Measurements from ENCODE around the gene INO80D.
"Not testable (repeated sequence)": the region's sequence is repeated elsewhere in the genome, so short reads cannot be mapped to it uniquely, and the experiment has no call there.

INO80D gene, protein sequence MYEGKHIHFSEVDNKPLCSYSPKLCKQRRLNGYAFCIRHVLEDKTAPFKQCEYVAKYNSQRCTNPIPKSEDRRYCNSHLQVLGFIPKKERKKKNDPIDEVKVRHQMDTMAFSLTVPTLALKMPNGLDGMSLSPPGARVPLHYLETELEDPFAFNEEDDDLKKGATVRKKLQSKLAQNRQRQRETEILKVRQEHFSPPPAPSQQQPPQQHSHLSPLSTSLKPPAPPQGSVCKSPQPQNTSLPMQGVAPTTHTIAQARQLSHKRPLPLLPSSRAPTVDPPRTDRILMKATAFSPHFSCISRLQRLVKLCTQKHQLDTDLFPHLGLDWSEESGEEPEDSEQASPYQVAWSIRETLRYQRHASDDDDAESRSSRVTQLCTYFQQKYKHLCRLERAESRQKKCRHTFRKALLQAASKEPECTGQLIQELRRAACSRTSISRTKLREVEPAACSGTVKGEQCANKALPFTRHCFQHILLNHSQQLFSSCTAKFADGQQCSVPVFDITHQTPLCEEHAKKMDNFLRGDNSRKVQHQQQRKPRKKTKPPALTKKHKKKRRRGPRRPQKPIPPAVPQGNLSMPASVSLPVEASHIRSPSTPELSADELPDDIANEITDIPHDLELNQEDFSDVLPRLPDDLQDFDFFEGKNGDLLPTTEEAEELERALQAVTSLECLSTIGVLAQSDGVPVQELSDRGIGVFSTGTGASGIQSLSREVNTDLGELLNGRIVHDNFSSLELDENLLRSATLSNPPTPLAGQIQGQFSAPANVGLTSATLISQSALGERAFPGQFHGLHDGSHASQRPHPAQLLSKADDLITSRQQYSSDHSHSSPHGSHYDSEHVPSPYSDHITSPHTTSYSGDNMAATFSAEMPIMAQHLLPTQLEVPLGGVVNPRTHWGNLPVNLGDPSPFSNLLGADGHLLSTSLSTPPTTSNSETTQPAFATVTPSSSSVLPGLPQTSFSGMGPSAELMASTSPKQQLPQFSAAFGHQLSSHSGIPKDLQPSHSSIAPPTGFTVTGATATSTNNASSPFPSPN

DNA sequence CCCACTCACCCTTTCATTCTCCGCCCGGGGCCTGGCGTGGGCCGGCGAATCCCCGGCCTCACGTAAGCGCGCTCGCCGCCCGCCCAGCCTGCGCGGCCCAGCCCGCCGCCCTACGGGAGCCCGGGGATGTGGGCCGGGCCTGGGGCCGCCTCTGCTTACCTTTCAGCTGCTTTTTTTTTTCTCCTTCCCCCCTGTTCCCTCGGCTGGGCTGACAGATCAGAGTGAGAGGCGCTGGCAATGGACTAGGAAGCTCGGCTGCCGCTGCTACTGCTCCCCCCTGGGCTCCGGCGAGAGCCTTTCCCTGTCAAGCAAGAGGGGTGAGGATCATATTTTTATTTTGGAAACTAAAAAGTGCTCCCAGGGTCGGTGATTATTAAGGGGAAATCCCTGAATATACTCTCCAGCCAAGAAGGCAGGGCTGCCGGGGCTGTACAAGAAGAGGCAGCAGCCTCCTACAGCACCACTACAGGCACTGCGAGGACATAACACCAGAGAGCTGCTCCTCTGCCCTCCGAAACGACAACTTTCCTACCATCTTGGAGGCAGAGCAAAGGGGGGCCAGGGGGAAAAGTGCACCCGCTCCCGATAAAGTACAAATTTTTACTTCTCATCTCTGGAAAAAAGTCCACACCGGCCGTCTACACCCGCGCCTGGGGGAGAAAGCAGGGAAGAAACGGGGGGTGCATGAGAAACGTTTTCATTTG is at the start of gene INO80D:
INO80D (minus strand) TSS at position 433 of the 704 bp plus-strand sequence. CDS start 23,158 bp downstream, outside the sequence.
- peak; percentile 72 for DNase-seq

DNA sequence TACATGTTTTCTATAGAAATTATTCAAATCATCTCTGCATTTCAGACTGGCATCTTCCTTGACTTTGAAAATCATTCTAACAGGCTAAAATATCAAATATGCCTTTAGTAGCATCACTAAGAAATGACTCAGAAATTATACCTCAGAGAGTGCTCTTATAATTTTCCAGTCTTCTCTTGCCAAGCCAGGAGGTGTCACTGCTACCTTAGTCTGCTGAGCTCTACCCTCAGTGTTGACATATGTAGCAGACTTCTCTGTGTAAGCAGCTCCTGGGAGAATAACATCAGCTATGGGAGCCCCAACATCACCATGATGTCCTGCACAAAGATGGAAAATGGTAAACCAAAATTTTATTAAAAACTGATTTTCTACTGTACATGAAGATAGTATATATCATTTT is 41.7 kb upstream of the INO80D start:
- DNase-seq, result no peak

DNA sequence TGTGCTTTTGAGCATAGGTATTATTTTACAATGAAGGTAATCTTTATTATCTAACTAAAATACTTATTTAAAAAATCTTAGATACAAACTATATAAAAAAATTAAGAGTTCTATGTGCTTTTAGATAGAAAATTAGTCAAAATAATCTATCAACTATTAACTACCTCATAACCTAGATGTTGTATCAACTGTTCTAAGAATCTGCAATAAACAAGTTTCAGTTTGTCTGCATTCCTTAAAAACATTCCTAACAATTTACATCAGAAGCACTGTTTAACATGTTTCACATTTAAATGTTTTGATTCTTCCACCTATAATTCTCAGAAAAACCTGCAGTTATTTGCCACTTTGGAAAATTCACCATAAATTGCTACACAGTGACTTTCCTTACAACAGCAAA is 39.9 kb upstream of the INO80D start:
- no peak for DNase-seq

DNA sequence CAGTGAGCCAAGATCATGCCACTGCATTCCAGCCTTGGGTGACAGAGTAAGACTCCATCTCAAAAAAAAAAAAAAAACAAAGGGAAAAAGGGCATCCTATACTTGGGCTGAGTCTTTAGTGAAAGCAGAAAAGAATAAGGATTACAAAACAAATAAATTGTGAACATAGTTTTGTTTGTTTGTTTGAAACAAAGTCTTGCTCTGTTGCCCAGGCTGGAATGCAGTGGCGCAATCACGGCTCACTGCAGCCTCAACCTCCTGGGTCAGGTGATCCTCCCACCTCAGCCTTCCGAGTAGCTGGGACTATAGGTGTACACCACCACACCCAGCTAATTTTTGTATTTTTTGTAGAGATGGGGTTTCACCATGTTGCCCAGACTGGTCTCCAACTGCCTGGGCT is 36.6 kb upstream of the INO80D start:
- DNase-seq, result not testable (repeated sequence)

DNA sequence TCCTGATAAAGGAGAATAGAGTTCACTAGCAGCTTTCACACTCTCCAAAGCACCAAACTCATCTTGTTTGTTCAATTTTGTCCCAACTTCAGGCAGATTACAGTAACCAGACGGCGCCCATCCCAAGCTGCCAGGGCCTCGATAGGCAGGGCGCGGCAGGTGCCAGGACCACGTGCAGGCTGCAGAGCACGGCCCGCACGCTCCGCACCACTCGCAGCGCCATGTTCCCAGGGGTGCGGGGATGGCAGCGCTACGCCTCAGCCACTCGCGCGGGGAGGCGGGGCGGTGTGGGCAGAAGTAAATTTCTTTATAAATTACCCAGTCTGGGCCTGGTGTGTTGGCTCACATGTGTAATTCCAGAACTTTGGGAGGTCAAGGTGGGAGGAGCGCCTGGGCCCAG is 30.3 kb upstream of the INO80D start:
- no peak for DNase-seq

DNA sequence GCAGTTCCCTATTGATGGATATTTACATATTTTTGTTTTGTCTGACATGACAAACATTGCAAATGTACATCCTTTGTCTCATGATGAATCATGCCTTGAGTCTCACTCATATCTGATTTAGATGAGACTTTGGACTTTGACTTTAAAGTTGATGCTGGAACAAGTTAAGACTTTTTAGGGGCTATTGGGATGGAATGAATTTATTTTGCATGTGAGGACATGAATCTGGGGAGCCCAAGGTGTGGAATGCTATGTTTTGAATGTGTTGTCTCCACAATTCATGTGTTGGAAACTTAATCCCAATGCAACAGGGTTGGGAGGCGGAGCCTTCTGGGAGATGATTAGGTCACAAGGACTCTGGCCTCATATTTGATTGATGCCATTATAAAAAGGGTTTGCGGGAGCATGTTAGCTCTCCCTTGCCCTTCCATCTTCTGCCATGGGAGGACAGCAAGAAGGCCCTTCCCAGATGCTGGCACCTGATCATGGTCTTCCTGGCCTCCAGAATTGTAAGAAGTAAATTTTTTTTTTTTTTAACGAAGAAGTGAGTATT is 29.1 kb upstream of the INO80D start:
- no peak for DNase-seq

DNA sequence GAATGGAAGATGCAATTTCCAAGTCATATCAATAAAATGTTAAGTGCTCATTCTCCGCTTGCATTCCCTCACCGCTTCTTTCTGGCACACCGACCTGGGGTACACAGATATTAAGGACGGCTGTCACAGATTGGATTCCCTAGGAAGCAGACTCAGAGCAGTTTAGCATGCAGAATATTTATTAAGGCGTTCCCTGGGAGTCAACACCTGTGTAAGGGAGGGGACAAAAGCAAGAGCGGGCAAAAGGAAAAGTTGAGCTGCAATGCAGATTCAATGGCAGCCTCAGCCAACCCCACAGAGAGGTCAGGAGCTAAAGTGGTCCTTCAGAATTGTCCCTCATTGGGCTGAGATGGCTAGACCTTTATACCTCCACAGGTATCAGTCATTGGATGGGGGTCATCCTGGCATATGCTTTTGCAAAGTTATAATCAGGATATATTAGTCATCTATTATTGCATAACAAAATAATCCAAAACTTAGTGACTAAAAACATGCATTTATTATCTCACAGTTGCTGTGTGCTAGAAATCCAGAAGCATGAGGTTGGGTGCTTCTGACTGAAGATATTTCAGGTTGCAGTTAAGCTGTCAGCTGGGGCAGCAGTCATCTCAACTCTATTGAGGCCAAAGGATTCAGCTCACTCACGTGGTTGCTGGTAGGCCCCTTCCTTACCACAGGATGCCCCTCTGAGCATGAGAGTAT is 27.0 kb upstream of the INO80D start:
- DNase-seq, result no peak

DNA sequence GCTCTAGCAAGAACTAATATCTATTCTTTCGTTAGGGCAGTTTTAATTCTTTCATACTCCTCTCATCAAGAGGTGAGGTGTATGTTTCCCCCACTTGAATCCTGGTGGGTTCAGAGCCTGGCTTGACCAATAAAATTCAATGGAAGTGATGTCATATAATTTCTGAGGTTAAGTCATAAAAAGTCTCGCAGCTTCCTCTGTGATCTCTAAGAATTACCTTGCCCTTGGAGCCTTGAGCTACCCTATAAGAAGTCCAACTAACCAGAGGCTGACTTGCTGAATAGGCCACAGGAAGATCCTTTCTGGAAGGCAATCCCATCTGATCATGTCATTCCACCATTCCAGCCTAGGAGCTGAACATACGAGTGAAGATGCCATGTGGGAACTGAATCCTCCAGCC is 26.1 kb upstream of the INO80D start:
- DNase-seq, result no peak

DNA sequence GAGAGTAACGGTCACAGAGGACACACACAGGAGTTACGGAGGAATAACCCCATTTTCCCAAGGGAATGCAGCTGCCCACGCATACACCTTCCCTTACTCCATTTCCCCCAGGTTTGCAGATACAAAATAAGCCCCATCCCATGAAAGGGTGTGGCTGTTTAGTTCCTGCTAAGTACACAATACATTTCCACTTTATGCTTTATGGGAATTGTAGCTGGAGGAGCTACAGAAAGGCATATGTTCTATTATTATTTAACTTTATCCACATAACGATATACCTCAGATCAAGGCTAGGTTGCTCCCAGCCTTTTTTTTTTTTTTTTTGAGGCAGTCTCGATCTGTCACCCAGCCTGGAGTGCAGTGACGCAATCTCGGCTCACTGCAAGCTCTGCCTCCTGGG is 22.7 kb upstream of the INO80D start:
- no peak for DNase-seq

DNA sequence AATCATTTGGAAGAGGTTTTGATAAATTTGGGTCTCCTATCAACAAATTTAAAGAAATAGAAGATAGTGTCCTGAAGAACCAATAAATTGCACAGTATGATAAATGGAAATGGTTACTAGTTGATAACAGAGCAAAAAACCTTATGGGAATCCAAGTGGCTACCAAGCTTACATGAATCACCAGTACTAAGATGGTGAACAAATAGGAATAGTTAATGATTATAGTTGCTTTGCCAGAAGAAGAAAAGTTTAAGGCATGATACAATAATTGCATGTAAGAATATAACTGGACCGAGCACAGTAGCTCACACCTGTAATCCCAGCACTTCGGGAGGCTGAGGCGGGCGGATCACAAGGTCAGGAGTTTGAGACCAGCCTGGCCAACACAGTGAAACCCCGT is 19.6 kb upstream of the INO80D start:
- no peak for DNase-seq

DNA sequence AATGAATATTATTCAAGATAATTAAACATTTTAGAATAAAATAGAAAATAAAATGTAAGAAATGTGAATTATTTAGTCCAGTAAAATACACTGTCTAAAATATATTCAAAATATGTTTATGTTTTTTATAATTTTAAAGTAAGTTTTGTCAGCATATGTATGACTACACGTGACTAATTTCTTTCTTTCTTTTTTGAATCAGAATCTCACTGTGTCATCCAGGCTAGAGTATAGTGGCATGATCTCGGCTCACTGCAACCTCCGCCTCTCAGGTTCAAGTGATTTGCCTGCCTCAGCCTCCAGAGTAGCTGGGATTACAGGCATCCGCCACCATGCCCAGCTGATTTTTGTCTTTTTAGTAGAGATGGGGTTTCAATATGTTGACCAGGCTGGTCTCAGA is 19.1 kb upstream of the INO80D start:
- no peak for DNase-seq

DNA sequence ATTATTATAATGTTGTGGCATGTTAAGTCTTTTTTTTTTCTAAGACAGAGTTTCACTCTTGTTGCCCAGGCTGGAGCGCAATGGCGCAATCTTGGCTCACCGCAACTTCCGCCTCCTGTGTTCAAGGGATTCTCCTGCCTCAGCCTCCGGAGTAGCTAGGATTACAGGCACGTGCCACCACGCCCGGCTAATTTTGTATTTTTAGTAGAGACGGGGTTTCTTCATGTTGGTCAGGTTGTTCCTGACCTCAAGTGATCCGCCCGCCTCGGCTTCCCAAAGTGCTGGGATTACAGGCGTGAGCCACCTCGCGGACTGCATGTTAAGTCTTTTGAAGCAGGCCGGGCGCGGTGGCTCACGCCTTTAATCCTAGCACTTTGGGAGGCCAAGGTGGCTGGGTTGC is 12.9 kb upstream of the INO80D start:
- not testable (repeated sequence) for DNase-seq

DNA sequence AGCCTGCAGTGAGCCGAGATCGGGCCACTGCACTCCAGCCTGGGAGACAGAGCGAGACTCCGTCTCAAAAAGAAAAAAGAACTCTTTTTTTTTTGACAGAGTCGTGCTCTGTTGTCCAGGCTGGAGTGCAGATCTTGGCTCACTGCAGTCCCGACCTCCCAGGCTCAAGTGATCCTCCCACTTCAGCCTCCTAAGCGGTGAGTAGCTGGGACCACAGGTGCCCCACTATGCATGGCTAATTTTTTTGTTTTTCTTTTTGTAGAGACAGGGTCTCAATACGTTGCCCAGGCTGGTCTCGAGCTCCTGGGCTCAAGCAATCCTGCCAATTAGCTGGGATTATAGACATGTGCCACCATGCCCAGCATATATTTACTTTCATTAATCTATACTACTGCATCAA is 12.5 kb upstream of the INO80D start:
- no peak for DNase-seq

DNA sequence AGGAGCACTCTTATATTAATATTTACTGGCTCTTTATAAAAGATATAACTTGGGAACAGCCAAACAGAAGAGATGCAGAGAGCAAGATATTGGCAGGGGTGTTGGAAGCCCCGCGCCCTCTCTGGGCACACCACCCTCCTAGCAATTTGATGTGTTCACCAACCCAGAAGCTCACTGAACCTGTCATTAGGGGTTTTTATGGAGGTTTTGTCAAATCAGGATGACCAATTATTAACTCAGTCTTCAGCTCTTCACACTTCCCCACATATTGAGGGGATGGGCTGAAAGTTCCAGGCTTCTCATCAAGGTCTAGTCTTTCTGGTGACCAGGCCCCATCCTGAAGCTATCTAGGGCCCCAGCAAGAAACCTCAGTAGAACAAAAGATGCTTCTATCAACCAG is 10.9 kb upstream of the INO80D start:
- DNase-seq, result no peak

DNA sequence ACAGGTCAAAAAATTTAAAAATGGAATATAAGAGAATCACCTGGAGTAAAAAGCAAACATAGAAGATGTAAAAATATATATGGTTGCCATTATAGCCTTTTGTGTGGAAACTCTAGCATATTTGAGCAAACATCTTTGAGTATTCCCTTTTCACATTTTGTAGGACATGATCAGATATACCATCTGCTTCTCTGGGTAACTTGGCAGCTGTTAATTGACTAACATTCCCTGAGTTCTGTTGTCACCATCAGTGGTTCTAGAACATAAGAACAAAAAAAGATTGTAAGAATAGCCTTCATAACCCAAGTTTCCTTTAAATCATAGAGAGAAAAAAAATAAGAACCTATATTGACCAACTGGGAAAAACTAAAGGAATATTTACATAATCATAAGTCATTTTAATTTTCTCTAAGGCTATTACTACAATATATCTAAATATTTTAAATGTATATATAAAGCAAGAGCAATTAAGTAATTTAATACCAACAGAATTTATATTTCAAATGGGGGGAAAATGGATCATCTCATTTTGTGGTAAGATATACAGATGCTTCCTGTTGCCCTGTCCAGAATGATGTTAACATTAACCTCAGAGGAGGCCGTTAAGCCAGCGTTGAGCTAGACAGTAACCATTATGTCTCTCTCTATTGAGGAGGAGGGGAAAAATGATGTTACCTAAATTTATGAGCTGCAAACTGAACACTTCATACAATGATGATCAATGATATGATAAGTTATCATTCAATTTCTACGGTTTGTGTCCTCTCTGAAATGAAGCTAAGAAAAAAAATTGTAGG is 9.8 kb upstream of the INO80D start:
- DNase-seq, result no peak

DNA sequence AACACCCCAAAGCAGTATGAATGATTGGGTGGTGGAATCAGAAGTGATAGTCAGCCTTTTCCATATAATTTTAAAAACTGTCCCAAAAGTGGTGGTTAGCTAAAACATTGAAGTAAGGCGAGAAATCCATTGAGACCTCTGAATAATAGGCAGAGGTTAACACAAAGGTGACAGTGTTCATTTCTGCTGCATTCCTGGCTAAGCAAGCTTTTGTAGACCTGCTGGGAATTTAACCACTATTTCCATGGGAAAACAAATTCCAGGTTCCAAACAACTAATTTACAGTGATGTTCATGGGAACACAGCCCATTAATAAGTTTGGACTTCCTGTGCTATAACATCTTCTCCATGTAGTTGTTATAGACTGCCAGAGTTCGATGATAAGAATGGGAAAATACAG is 6.3 kb upstream of the INO80D start:
- DNase-seq, result no peak

DNA sequence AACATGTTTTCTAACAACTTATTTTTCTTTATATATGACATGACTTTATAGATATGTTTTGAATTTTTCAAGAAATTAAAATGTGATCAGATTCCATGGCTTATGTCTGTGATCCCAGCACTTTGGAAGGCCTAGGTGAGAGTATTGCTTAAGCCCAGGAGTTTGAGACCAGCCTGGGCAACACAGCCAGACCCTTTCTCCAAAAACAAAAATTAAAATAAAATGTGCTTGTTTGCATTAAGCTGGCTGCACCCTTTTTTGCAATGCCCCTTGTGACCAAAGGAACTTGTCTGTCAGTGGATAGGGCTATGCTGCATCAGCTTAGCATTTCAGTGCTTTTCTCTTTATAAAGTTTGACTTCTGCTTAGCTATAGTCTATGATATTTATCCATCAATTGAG is 2.3 kb upstream of the INO80D start:
- DNase-seq, result no peak

DNA sequence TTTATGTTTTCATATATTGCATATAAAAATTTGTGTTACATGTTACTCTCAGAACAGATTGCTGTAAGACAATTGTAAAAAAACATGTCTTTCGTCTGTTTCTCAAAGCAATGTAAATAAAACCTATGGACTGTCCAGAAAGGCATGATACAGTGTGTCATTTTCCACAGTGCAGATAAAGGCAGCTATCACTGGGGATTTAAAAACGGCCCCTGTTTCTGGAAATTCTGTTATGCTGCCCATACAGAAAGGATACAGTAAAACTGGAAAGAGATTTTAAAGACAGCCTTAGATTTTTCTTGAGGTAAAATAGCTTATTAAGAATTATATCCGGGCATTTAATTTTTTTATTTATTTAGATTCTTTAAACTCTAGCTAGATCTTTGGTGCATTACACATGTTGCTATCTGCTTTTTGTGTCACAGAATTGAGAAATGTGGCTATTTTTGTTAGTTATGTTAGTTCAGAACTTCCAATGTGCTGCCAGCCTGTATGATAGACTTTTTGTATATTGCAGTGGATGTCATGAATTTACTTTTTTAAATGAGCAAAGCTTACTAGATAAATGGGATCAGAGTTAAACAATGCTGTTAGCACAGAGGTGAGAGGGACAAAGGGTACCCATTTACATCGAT is 859 bp upstream of the INO80D start:
- DNase-seq, result no peak

DNA sequence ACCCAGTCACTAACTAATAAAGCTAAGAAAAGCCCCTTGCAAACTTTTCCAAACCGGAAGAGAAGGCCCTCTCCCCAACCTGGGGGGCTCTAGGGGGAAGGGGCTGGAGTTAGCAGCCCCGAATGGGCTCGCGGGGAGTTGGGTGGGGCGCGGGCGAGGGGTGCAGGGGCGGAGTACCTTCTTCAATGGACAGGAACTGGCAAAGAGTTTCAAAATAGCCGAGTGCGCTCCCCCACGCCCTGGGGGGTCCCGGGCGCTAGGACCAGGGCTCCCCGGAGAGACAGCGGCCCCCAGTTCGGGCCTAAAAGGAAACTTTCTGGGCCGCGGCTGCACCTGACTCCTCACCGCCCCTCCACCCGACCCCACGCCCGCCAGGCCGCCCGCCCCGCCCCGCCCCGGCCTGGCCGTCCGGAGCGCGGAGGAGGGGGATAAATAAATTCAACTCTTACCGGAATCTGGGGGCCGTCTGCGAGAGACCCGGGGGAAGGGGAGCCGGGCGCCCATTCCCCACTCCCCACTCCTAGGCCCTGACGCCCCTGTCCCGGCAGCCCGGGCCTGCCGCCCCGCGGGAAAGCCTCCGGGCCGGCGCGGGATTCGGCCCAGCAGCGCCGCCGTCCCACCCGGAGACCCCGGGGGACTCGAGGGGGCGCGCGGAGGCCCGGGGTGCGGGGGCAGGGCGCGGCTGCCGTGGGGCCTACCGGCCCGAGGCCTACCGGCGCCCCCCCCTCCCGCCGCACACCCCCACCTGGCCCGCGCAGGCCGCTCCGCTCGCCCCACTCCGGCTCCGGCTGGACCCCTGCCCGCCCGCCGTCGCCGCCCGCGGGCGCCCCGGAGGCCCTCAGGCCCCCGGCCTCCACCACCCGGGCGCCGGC is 868 bp downstream of the INO80D start:
- peak; percentile 32 for DNase-seq

DNA sequence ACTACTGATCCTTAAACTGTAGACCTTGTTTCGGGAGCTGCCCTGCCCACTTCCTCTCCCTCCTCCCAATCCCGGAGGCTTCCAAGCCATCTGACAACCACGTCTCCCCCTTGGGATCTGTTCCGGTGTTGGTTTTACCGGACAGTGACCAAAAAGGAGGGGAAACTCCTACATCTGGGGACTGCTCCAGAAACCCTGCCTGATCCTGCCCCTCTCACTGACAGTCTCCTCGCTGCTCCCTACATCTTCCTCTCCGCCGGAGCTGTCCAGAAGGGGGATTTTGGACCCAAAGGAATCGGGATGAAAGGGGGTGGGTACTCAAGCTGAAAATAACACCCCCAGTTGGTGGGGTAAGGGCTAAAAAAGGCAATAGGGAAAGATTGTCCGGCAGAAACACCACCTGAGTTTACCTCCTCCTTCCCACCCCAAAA is 1.5 kb downstream of the INO80D start:
- no peak for DNase-seq

Measured in activated CD4-positive, alpha-beta T cell treated with anti-CD3 and anti-CD28 coated beads, Interleukin-2, amount 50 U/mL, for 1 hour (primary cell).